COR-L47 (cell line): ENCODE results near the gene SLC39A8.
"Not testable (repeated sequence)": the region's sequence is repeated elsewhere in the genome, so short reads cannot be mapped to it uniquely, and the experiment has no call there.

ENCODE experiments used
- DNase-seq: peaks from one replicate; lab custom pipeline; 2025; lab: John Stamatoyannopoulos, UW

SLC39A8 gene

GRCh38 chr4:102299354-102300107 lies 45.8 kb downstream of the SLC39A8 start:
- DNase-seq, result peak; percentile 10

GRCh38 chr4:102298716-102299115 lies 46.6 kb downstream of the SLC39A8 start:
- no peak for DNase-seq

DNA sequence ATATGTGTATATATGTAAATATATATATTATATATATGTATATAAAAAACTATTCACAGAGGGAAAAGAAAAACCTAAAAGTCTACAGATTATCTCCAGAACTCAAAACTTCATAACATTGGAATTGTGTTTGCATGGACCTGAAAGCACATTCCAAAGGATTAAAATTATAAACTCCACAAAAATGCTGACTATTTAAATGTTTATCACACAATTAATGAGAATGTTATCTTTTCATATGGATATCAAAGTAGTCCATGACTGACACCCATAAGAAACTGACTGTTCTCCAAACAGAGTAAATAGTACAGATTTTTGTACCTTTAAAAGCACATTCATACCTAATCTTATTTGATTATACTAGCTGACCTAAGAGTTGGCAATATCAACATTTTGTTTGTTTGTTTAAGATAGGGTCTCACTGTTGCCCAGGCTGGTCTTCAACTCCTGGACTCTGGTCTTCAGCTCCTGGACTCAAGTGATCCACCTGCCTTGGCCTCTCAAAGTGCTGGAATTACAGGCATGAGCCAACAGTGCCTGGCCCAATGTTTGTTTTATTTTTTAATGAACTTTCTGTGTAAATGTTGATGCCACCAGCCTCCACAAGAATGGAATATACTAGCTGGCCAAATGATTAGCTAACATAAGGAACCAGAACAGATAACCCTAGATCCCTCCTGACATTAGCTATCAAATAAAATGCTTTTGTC lies 50.0 kb downstream of the SLC39A8 start:
- no peak for DNase-seq

- DNase-seq, result no peak
Measured at GRCh38 chr4:102288497-102288896, 56.8 kb downstream of the SLC39A8 start.

- DNase-seq, result no peak
Measured at GRCh38 chr4:102285831-102286230, 59.5 kb downstream of the SLC39A8 start.

GRCh38 chr4:102281171-102281839 lies 64.0 kb downstream of the SLC39A8 start:
- no peak for DNase-seq

DNA sequence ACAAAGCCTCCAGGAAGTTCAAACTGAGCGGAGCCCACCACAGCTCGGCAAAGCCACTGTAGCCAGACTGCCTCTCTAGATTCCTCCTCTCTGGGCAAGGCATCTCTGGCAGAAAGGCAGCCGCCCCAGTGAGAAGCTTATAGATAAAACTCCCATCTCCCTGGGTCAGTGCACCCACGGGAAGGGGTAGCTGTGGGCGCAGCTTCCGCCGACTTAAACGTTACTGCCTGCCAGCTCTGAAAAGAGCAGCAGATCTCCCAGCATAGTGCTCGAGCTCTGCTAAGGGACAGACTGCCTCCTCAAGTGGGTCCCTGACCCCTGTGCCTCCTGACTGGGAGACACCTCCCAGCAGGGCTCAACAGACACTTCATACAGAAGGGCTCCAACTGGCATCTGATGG lies 72.0 kb downstream of the SLC39A8 start:
- not testable (repeated sequence) for DNase-seq

- no peak for DNase-seq
Measured at GRCh38 chr4:102272318-102272717, 73.0 kb downstream of the SLC39A8 start.

- no peak for DNase-seq
Measured at GRCh38 chr4:102268355-102268754, 76.9 kb downstream of the SLC39A8 start.

DNA sequence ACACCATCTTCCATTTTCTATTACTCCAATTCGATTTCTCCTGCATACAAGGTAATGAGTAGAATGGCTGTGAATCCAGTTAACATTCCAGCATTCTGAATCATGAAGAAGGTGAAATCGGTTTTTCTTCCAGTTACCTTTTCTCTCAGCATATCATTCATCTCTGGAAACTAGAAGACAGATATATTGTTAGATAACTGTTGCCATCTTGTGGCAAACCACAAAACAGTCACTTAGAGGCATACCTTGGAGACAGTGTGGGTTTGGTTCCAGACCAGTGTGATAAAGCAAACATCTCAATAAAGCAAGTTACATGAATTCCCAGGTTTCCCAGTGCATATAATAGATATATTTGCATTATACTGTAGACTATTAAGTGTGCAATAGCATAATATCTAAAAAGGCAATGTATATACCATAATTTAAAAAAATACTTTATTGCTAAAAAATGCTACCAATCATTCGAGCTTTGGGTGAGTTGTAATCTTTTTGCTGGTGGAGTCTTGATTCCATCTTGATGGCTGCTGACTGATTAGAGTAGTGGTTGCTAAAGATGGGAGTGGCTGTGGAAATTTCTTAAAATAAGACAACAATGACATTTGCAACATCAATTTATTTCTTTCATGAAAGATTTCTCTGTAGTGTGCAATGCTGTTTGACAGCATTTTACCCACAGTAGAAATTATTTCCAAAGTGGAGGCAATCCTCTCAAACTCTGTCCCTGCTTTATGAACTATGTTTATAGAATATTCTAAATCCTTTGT lies 82.1 kb downstream of the SLC39A8 start:
- DNase-seq, result peak; percentile 41

GRCh38 chr4:102259702-102260101 lies 85.6 kb downstream of the SLC39A8 start:
- no peak for DNase-seq

- no peak for DNase-seq
Measured at GRCh38 chr4:102259081-102259480, 86.2 kb downstream of the SLC39A8 start.

GRCh38 chr4:102256321-102256720 lies 89.0 kb downstream of the SLC39A8 start:
- DNase-seq, result no peak

DNA sequence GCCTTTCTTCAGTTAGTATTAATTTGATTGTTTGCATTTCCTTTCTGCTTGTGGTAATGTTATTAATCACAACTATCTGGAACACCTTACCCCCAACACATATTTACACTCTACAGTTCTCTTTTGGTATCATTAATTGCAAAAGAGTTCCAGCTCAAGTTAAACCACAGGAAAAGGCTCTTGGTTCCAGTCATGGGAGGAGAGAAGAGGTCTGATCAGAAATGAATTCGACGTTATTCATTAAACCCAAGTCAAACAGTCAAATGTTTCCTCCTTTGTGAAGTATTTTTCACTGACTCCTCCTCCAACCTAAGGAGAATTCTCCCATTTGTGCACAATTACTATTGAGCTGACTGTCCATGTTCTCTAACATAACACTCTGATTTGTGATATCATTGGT lies 91.4 kb downstream of the SLC39A8 start:
- no peak for DNase-seq

DNA sequence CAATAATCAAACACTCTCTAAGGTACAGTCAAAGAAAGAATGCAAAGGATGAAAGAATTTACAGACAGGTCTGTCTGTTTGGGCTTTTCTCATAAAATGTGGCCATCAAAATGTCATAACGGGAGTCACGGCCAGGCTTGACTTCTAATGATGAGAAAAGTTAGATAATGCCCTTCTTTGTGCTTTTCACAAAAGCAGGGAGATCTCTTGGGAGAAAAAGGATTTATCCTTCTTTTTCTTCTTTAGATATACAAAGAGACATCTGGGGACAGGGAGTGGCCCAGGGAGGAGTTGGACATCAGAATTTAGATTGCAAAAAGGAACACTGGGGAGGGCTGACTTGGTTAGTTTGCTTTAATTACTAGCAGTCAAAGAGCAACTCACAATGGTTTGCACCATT lies 93.1 kb downstream of the SLC39A8 start:
- no peak for DNase-seq

DNA sequence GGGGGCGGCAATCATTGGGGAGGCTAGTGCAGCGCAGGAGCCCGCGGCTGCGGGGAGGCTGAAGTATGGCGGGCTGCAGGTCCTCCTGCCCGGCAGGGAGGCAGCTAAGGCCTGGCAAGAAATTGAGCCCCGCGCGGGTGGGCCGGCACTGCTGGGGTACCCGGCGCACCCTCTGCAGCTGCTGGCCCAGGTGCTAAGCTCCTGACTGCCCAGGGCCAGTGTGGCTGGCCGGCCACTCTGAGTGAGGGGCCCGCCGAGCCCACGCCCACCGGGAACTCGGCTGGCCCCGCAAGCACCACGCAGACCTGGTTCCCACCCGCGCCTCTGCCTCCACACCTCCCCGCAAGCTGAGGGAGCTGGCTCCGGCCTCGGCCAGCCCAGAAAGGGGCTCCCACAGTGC lies 94.9 kb downstream of the SLC39A8 start:
- no peak for DNase-seq

- DNase-seq, result no peak
Measured at GRCh38 chr4:102247041-102247440, 98.2 kb downstream of the SLC39A8 start.

- no peak for DNase-seq
Measured at GRCh38 chr4:102246416-102246815, 98.9 kb downstream of the SLC39A8 start.

- no peak for DNase-seq
Measured at GRCh38 chr4:102244878-102245535, 100.3 kb downstream of the SLC39A8 start.

GRCh38 chr4:102243296-102243695 lies 102.0 kb downstream of the SLC39A8 start:
- not testable (repeated sequence) for DNase-seq

DNA sequence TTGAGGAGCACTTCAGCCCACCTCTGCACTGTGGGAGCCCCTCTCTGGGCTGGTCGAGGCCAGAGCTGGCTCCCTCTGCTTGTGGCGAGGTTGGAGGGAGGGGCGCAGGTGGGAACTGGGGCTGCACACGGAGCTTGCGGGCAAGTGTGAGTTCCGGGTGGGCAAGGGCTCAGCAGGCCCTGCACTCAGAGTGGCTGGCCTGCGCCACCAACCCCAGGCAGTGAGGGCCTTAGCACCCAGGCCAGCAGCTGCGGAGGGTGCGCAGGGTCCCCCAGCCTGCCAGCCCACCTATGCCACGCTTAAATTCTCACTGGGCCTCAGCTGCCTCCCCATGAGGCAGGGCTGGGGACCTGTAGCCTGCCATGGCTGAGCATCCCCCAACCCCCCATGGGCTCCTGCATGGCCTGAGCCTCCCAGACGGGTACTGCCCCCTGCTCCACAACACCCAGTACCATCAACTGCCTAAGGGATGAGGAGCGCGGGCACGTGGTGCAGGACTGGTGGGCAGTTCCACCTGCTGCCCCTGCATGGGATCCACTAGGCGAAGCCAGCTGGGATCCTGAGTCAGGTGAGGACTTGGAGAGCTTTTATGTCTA lies 110.9 kb downstream of the SLC39A8 start:
- no peak for DNase-seq
